ENCODE results near the gene TSEN2.
"Not testable (repeated sequence)": the region's sequence is repeated elsewhere in the genome, so short reads cannot be mapped to it uniquely, and the experiment has no call there.

TSEN2 gene

GRCh38 chr3:12507591-12508281 lies 23.5 kb downstream of the TSEN2 start:
- no peak for DNase-seq

- DNase-seq, result peak in 1 of 2 experiments; percentile 32
Observed at GRCh38 chr3:12508291-12508700, 24.0 kb downstream of the TSEN2 start.

GRCh38 chr3:12509466-12509865 lies 25.2 kb downstream of the TSEN2 start:
- DNase-seq, result no peak

- no peak for DNase-seq
Observed at GRCh38 chr3:12512534-12513118, 28.3 kb downstream of the TSEN2 start.

- DNase-seq, result no peak
Observed at GRCh38 chr3:12513694-12514446, 29.6 kb downstream of the TSEN2 start.

GRCh38 chr3:12515631-12516030 lies 31.4 kb downstream of the TSEN2 start:
- no peak for DNase-seq

GRCh38 chr3:12516873-12517272 lies 32.6 kb downstream of the TSEN2 start:
- no peak for DNase-seq

GRCh38 chr3:12518261-12519028 lies 34.2 kb downstream of the TSEN2 start:
- no peak for DNase-seq

GRCh38 chr3:12521010-12521409 lies 36.7 kb downstream of the TSEN2 start:
- DNase-seq, result no peak

GRCh38 chr3:12522721-12523120 lies 38.4 kb downstream of the TSEN2 start:
- no peak for DNase-seq

GRCh38 chr3:12527757-12528143 lies 43.5 kb downstream of the TSEN2 start:
- DNase-seq, result no peak

GRCh38 chr3:12532182-12532581 lies 47.9 kb downstream of the TSEN2 start:
- DNase-seq, result no peak

GRCh38 chr3:12536423-12536822 lies 52.1 kb downstream of the TSEN2 start:
- DNase-seq, result no peak

- DNase-seq, result no peak
Observed at GRCh38 chr3:12541625-12542024, 57.3 kb downstream of the TSEN2 start.

GRCh38 chr3:12543497-12543896 lies 59.2 kb downstream of the TSEN2 start:
- not testable (repeated sequence) for DNase-seq

GRCh38 chr3:12544652-12545472 lies 60.6 kb downstream of the TSEN2 start:
- no peak for DNase-seq

- no peak for DNase-seq
Observed at GRCh38 chr3:12545473-12545791, 61.2 kb downstream of the TSEN2 start, which contains the start of gene MKRN2OS. Gene MKRN2OS (minus strand): TSS chr3:12545499. CDS start chr3:12545464, 35 bp downstream.

- DNase-seq, result no peak
Observed at GRCh38 chr3:12549971-12550760, 65.9 kb downstream of the TSEN2 start.

- DNase-seq, result no peak
Observed at GRCh38 chr3:12553921-12554391, 69.7 kb downstream of the TSEN2 start.

GRCh38 chr3:12556314-12556689 lies 72.0 kb downstream of the TSEN2 start:
- DNase-seq, result no peak

GRCh38 chr3:12556690-12557472 lies 72.6 kb downstream of the TSEN2 start, which contains the start of gene MKRN2:
Gene MKRN2 (plus strand): TSS chr3:12557087. CDS start chr3:12557151, 64 bp downstream.
- peak; percentile 77 to 84 for DNase-seq
